MM.1S (cell line): ENCODE measurements around the gene CELF2.

ENCODE experiments used
- DNase-seq: peaks from one replicate; pipeline ENCODE4 v3.0.0-alpha.2; 2015
- H2AFZ ChIP-seq: fragments of 300-600 bp; sonication (generic); 2 replicates; pipeline ENCODE4 v1.6.0; 2016; ENCODE audit warnings: antibody characterized with exemption, low read length
- H3F3A ChIP-seq: fragments of 300-600 bp; sonication (generic); 2 replicates; pipeline ENCODE4 v1.6.1; 2016; ENCODE audit warnings: mild to moderate bottlenecking, antibody characterized with exemption, low read length, moderate library complexity, mixed read lengths; ENCODE audit not compliant: insufficient read depth
- H3K27ac ChIP-seq: fragments of 300-600 bp; sonication (generic); 2 replicates; pipeline ENCODE4 v1.5.1; 2016; ENCODE audit warnings: mild to moderate bottlenecking, low read length
- H3K27me3 ChIP-seq: fragments of 300-600 bp; sonication (generic); replicated peaks from 2 replicates; pipeline ENCODE4 v1.6.0; 2016; ENCODE audit warnings: low read length; ENCODE audit not compliant: insufficient read depth
- H3K36me3 ChIP-seq: fragments of 300-600 bp; sonication (generic); replicated peaks from 2 replicates; pipeline ENCODE4 v1.6.1; 2016; ENCODE audit warnings: mild to moderate bottlenecking, low read length, mixed read lengths; ENCODE audit not compliant: insufficient read depth
- H3K4me1 ChIP-seq: fragments of 300-600 bp; sonication (generic); 2 replicates; pipeline ENCODE4 v1.6.1; 2016; ENCODE audit warnings: low read length, mixed read lengths
- H3K4me2 ChIP-seq: fragments of 300-600 bp; sonication (generic); 2 replicates; pipeline ENCODE4 v1.6.0; 2016; ENCODE audit warnings: low read depth, low read length
- H3K4me3 ChIP-seq: fragments of 300-600 bp; sonication (generic); 2 replicates; pipeline ENCODE4 v1.5.1; 2016; ENCODE audit warnings: low read length, mixed read lengths
- H3K79me2 ChIP-seq: fragments of 300-600 bp; sonication (generic); 2 replicates; pipeline ENCODE4 v1.6.1; 2016; ENCODE audit warnings: mixed run types, low read length, mixed read lengths
- H3K9ac ChIP-seq: fragments of 300-600 bp; sonication (generic); 2 replicates; pipeline ENCODE4 v1.6.1; 2016; ENCODE audit warnings: low read length, mixed read lengths
- H3K9me2 ChIP-seq: fragments of 300-600 bp; sonication (generic); replicated peaks from 2 replicates; pipeline ENCODE4 v1.6.1; 2016; ENCODE audit warnings: mild to moderate bottlenecking, low read length, mixed read lengths; ENCODE audit not compliant: insufficient read depth
- H3K9me3 ChIP-seq: fragments of 300-600 bp; sonication (generic); replicated peaks from 2 replicates; pipeline ENCODE4 v1.6.1; 2016; ENCODE audit warnings: mild to moderate bottlenecking, low read length, mixed read lengths; ENCODE audit not compliant: insufficient read depth
- H4K20me1 ChIP-seq: fragments of 300-600 bp; sonication (generic); 2 replicates; pipeline ENCODE4 v1.6.1; 2016; ENCODE audit warnings: mild to moderate bottlenecking, low read length, moderate library complexity, mixed read lengths; ENCODE audit not compliant: insufficient read depth
- CTCF ChIP-seq: fragments of 300-600 bp; sonication (generic); IDR thresholded peaks from 2 replicates; pipeline ENCODE4 v1.5.1; 2016; ENCODE audit warnings: antibody characterized with exemption, low read length, mixed read lengths
- EZH2 ChIP-seq: fragments of 300-600 bp; sonication (generic); optimal IDR thresholded peaks from 2 replicates; pipeline ENCODE3; 2017; ENCODE audit warnings: low read depth, mild to moderate bottlenecking, antibody characterized with exemption, low read length, mixed read lengths
- EZH2phosphoT487 ChIP-seq: fragments of 300-600 bp; sonication (generic); IDR thresholded peaks from 2 replicates; pipeline ENCODE4 v1.6.1; 2018; ENCODE audit warnings: antibody characterized with exemption, low read length

Gene CELF2

GRCh38 chr10:11176746-11177145 is 159.1 kb downstream of the CELF2 start:
- no peaks in the 10 kb centered on the region for H4K20me1 ChIP-seq
- H3K4me2 ChIP-seq = peak overlapping the region; percentile 97

GRCh38 chr10:11177381-11177780 is 159.7 kb downstream of the CELF2 start:
- peak overlapping the region; percentile 99 for H3K27ac ChIP-seq
- peak overlapping the region; percentile 93 for H3K4me3 ChIP-seq
- no peak for DNase-seq
- H3K9me2 ChIP-seq = no peaks in the 10 kb centered on the region
- peaks cover 91% of the 10 kb centered on the region for H3F3A ChIP-seq
- no peaks in the 10 kb centered on the region for H3K27me3 ChIP-seq
- H2AFZ ChIP-seq = no peak overlapping the region
- H3K79me2 ChIP-seq = peaks cover 95% of the 10 kb centered on the region
- no peaks in the 10 kb centered on the region for H4K20me1 ChIP-seq
- no peak for TF ChIP-seq CTCF
- H3K36me3 ChIP-seq = peaks cover 17% of the 10 kb centered on the region
- peak overlapping the region; percentile 98 for H3K9ac ChIP-seq
- H3K9me3 ChIP-seq = no peaks in the 10 kb centered on the region
- H3K4me1 ChIP-seq = peaks cover 67% of the 10 kb centered on the region
- peak overlapping the region; percentile 97 for H3K4me2 ChIP-seq

More at GRCh38 chr10:11176746-11177145, 159.1 kb downstream of the CELF2 start:
- Histone ChIP-seq H3K9me3 (no peaks in the 10 kb centered on the region), H3K27me3 (no peaks in the 10 kb centered on the region), H2AFZ (no peak overlapping the region), H3K36me3 (peaks cover 11% of the 10 kb centered on the region; the same call in 1 of the 2 replicates), H3K4me3 (peak overlapping the region; percentile 93), H3F3A (peaks cover 97% of the 10 kb centered on the region), H3K27ac (peak overlapping the region; percentile 99), H3K9ac (peak overlapping the region; percentile 98), H3K79me2 (peaks cover 95% of the 10 kb centered on the region), H3K9me2 (no peaks in the 10 kb centered on the region), H3K4me1 (peaks cover 60% of the 10 kb centered on the region)
- TF ChIP-seq EZH2 = no peak
- no peak for TF ChIP-seq EZH2phosphoT487
- DNase-seq = peak; percentile 62

GRCh38 chr10:11177926-11178471 is 160.3 kb downstream of the CELF2 start:
- H3K4me3 ChIP-seq = peak overlapping the region; percentile 93; the same call in 1 of the 2 replicates
- no peaks in the 10 kb centered on the region for H3K27me3 ChIP-seq
- peak overlapping the region; percentile 97 for H3K4me2 ChIP-seq
- H3K4me1 ChIP-seq = peaks cover 73% of the 10 kb centered on the region
- H3K9ac ChIP-seq = peak overlapping the region; percentile 98
- no peaks in the 10 kb centered on the region for H4K20me1 ChIP-seq
- H3F3A ChIP-seq = peaks cover 85% of the 10 kb centered on the region
- H3K9me3 ChIP-seq = no peaks in the 10 kb centered on the region
- TF ChIP-seq CTCF (peak; percentile 26), EZH2phosphoT487 (no peak)
- no peaks in the 10 kb centered on the region for H3K9me2 ChIP-seq
- DNase-seq = peak; percentile 93
- H3K27ac ChIP-seq = peak overlapping the region; percentile 99
- peaks cover 95% of the 10 kb centered on the region for H3K79me2 ChIP-seq
- peaks cover 24% of the 10 kb centered on the region for H3K36me3 ChIP-seq
- H2AFZ ChIP-seq = no peak overlapping the region
